Neural crest cell (in vitro differentiated cells): ENCODE data around the gene IGF1. TPM values are rescaled to one million over a fixed set of nuclear protein-coding genes. Genes with fewer than 3 reads are reported as not detected.

ENCODE experiments used
- DNase-seq: peaks from one replicate; pipeline ENCODE4 v3.0.0; 2021; ENCODE audit warnings: low read depth, mixed read lengths, low spot score
- H3K27ac Mint-ChIP-seq: one replicate; pipeline ENCODE4 v1.8.0; 2021; ENCODE audit warnings: mild to moderate bottlenecking, mixed read lengths; ENCODE audit not compliant: unreplicated experiment
- H3K27me3 Mint-ChIP-seq: 2 replicates; pipeline ENCODE4 v1.8.0; 2021; ENCODE audit warnings: low read depth, mild to moderate bottlenecking, mixed read lengths
- H3K36me3 Mint-ChIP-seq: 2 replicates; pipeline ENCODE4 v1.8.0; 2021; ENCODE audit warnings: low read depth, mild to moderate bottlenecking, mixed read lengths
- H3K4me1 Mint-ChIP-seq: 2 replicates; pipeline ENCODE4 v1.8.0; 2021; ENCODE audit warnings: mixed read lengths
- H3K4me3 Mint-ChIP-seq: one replicate; pipeline ENCODE4 v1.8.0; 2021; ENCODE audit warnings: mild to moderate bottlenecking, mixed read lengths
- H3K9me3 Mint-ChIP-seq: 2 replicates; pipeline ENCODE4 v1.8.0; 2021; ENCODE audit warnings: mixed read lengths
- CTCF ChIP-seq: fragments of 200-600 bp; sonication (generic); conservative IDR thresholded peaks from 2 replicates; pipeline ENCODE4 v1.5.0; 2021; ENCODE audit warnings: antibody characterized with exemption, mild to moderate bottlenecking
- long read RNA-seq: library from polyadenylated mRNA; unstranded; transcript quantifications from one replicate; pipeline ENCODE4 v2.0.0, GENCODE V29; 2020
- total RNA-seq: library from RNA; stranded (reverse); gene quantifications from 2 replicates; pipeline ENCODE4 v1.2.1, GENCODE V29; 2021

IGF1 gene
- total RNA-seq: not detected in 2 replicates
- long read RNA-seq: 0 reads

- H3K4me1 Mint-ChIP-seq: no peaks in the 10 kb centered on the region
- H3K4me3 Mint-ChIP-seq: no peak within 1 kb of the TSS
- no peaks in the 10 kb centered on the region for H3K9me3 Mint-ChIP-seq
- H3K27me3 Mint-ChIP-seq: no peaks in the 10 kb centered on the region
- H3K36me3 Mint-ChIP-seq: no peaks in the 10 kb centered on the region
- H3K27ac Mint-ChIP-seq: no peak within 1 kb of the TSS
- DNase-seq: no peak
- TF ChIP-seq CTCF: no peak
These were observed at the start of gene IGF1 for GRCh38 chr12:102480406-102480805. Gene IGF1 (minus strand): TSS chr12:102480563. CDS start chr12:102480381, 182 bp downstream.

GRCh38 chr12:102528111-102528510 is 47.7 kb upstream of the IGF1 start:
- no peaks in the 10 kb centered on the region for H3K9me3 Mint-ChIP-seq

GRCh38 chr12:102527171-102527720 is 46.9 kb upstream of the IGF1 start:
- Mint-ChIP-seq H3K4me3 (no peak overlapping the region), H3K4me1 (no peaks in the 10 kb centered on the region), H3K9me3 (no peaks in the 10 kb centered on the region), H3K27me3 (peaks cover 3% of the 10 kb centered on the region), H3K27ac (no peak overlapping the region), H3K36me3 (no peaks in the 10 kb centered on the region)
- no peak for TF ChIP-seq CTCF
- no peak for DNase-seq

More at GRCh38 chr12:102528111-102528510, 47.7 kb upstream of the IGF1 start:
- no peak for DNase-seq
- H3K27me3 Mint-ChIP-seq: peaks cover 3% of the 10 kb centered on the region
- no peak for TF ChIP-seq CTCF
- no peak overlapping the region for H3K27ac Mint-ChIP-seq
- no peak overlapping the region for H3K4me3 Mint-ChIP-seq
- H3K4me1 Mint-ChIP-seq: no peaks in the 10 kb centered on the region
- no peaks in the 10 kb centered on the region for H3K36me3 Mint-ChIP-seq

GRCh38 chr12:102526656-102527055 is 46.3 kb upstream of the IGF1 start:
- no peak overlapping the region for H3K4me3 Mint-ChIP-seq
- TF ChIP-seq CTCF: no peak
- H3K36me3 Mint-ChIP-seq: no peaks in the 10 kb centered on the region

GRCh38 chr12:102522768-102523167 is 42.4 kb upstream of the IGF1 start:
- Mint-ChIP-seq H3K9me3 (no peaks in the 10 kb centered on the region), H3K36me3 (no peaks in the 10 kb centered on the region), H3K27ac (no peak overlapping the region), H3K4me1 (no peaks in the 10 kb centered on the region), H3K27me3 (no peaks in the 10 kb centered on the region), H3K4me3 (no peak overlapping the region)
- no peak for TF ChIP-seq CTCF
- DNase-seq: no peak

More at GRCh38 chr12:102526656-102527055, 46.3 kb upstream of the IGF1 start:
- Mint-ChIP-seq H3K27me3 (peaks cover 3% of the 10 kb centered on the region), H3K4me1 (no peaks in the 10 kb centered on the region), H3K9me3 (no peaks in the 10 kb centered on the region), H3K27ac (no peak overlapping the region)
- no peak for DNase-seq
